WERI-Rb-1 (cell line): ENCODE data around the gene IL1RL2.

Experiments
- DNase-seq: peaks from one replicate; pipeline ENCODE4 v3.0.0-alpha.2; 2020
- H3K27ac ChIP-seq: fragments of 250-450 bp; sonication (Bioruptor Pico); 2 replicates; pipeline ENCODE4 v1.5.1; 2020; ENCODE audit warnings: mild to moderate bottlenecking, moderate library complexity
- H3K27me3 ChIP-seq: fragments of 250-450 bp; sonication (Bioruptor Pico); 2 replicates; pipeline ENCODE4 v1.5.1; 2021; ENCODE audit warnings: mild to moderate bottlenecking, low read depth, moderate library complexity; ENCODE audit not compliant: insufficient read depth, severe bottlenecking
- H3K36me3 ChIP-seq: fragments of 250-450 bp; sonication (Bioruptor Pico); 2 replicates; pipeline ENCODE4 v1.5.1; 2020; ENCODE audit warnings: mild to moderate bottlenecking, moderate library complexity
- H3K4me3 ChIP-seq: 2 replicates; pipeline ENCODE4 v1.5.1; 2011; ENCODE audit warnings: low read depth, mild to moderate bottlenecking, control low read depth, low read length
- H3K9me3 ChIP-seq: fragments of 250-450 bp; sonication (Bioruptor Pico); 2 replicates; pipeline ENCODE4 v1.5.1; 2021; ENCODE audit warnings: mild to moderate bottlenecking, moderate library complexity; ENCODE audit not compliant: severe bottlenecking
- CTCF ChIP-seq: IDR thresholded peaks from 2 replicates; pipeline ENCODE4 v1.5.1; 2011; ENCODE audit warnings: low read depth, mild to moderate bottlenecking, control low read depth, inconsistent platforms, low read length

IL1RL2 gene

GRCh38 chr2:102245266-102246151 lies 58.7 kb downstream of the IL1RL2 start:
- Histone ChIP-seq H3K36me3 (no peaks in the 10 kb centered on the region), H3K9me3 (no peaks in the 10 kb centered on the region), H3K27me3 (peaks cover 85% of the 10 kb centered on the region), H3K27ac (no peak overlapping the region), H3K4me3 (no peak overlapping the region)
- DNase-seq = no peak
- TF ChIP-seq CTCF = no peak

- peaks cover 79% of the 10 kb centered on the region for H3K27me3 ChIP-seq
- no peak overlapping the region for H3K27ac ChIP-seq
- no peaks in the 10 kb centered on the region for H3K9me3 ChIP-seq
- H3K36me3 ChIP-seq = no peaks in the 10 kb centered on the region
- DNase-seq = no peak
- H3K4me3 ChIP-seq = no peak overlapping the region
- TF ChIP-seq CTCF = no peak
Observed at GRCh38 chr2:102250278-102250821, 63.5 kb downstream of the IL1RL2 start.

GRCh38 chr2:102251042-102251848 lies 64.4 kb downstream of the IL1RL2 start:
- Histone ChIP-seq H3K27me3 (peaks cover 74% of the 10 kb centered on the region), H3K36me3 (no peaks in the 10 kb centered on the region), H3K4me3 (no peak overlapping the region), H3K27ac (no peak overlapping the region), H3K9me3 (no peaks in the 10 kb centered on the region)
- no peak; the same call in 1 of the 2 replicates for TF ChIP-seq CTCF
- no peak for DNase-seq

GRCh38 chr2:102251849-102252203 lies 65.0 kb downstream of the IL1RL2 start:
- no peak for DNase-seq
- Histone ChIP-seq H3K4me3 (no peak overlapping the region), H3K27me3 (peaks cover 69% of the 10 kb centered on the region), H3K36me3 (no peaks in the 10 kb centered on the region), H3K27ac (no peak overlapping the region), H3K9me3 (no peaks in the 10 kb centered on the region)
- TF ChIP-seq CTCF = no peak

GRCh38 chr2:102252236-102252635 lies 65.4 kb downstream of the IL1RL2 start:
- Histone ChIP-seq H3K4me3 (no peak overlapping the region), H3K27ac (no peak overlapping the region), H3K36me3 (no peaks in the 10 kb centered on the region), H3K27me3 (peaks cover 73% of the 10 kb centered on the region), H3K9me3 (no peaks in the 10 kb centered on the region)
- no peak for DNase-seq
- TF ChIP-seq CTCF = no peak
